Activated CD4-positive, alpha-beta T cell treated with anti-CD3 and anti-CD28 coated beads for 4 hours (primary cell): ENCODE data around the gene TCP11L2.

ENCODE experiments used
- DNase-seq, 2 donors: peaks; one replicate each; pipeline ENCODE4 v3.0.0-alpha.2; 2020

Gene TCP11L2

GRCh38 chr12:106302401-106303201 lies at the start of gene TCP11L2:
TCP11L2 (plus strand) TSS chr12:106302733; CDS start chr12:106311076, 8,343 bp downstream.
- peak; percentile 88 to 91 for DNase-seq

- no peak for DNase-seq
Observed at GRCh38 chr12:106254724-106255123, 47.8 kb upstream of the TCP11L2 start.

- DNase-seq = no peak
Observed at GRCh38 chr12:106255493-106255892, 47.0 kb upstream of the TCP11L2 start.

GRCh38 chr12:106255952-106256351 lies 46.6 kb upstream of the TCP11L2 start:
- no peak for DNase-seq

- no peak for DNase-seq
Observed at GRCh38 chr12:106256524-106256923, 46.0 kb upstream of the TCP11L2 start.

GRCh38 chr12:106258226-106258625 lies 44.3 kb upstream of the TCP11L2 start:
- DNase-seq = no peak

- DNase-seq = no peak
Observed at GRCh38 chr12:106258935-106259334, 43.6 kb upstream of the TCP11L2 start.

- DNase-seq = no peak
Observed at GRCh38 chr12:106265116-106265515, 37.4 kb upstream of the TCP11L2 start.

GRCh38 chr12:106267535-106267934 lies 35.0 kb upstream of the TCP11L2 start:
- DNase-seq = no peak

GRCh38 chr12:106269150-106269771 lies 33.3 kb upstream of the TCP11L2 start:
- no peak for DNase-seq

- no peak for DNase-seq
Observed at GRCh38 chr12:106271575-106272505, 30.7 kb upstream of the TCP11L2 start.

GRCh38 chr12:106273491-106273890 lies 29.0 kb upstream of the TCP11L2 start:
- no peak for DNase-seq

- DNase-seq = no peak
Observed at GRCh38 chr12:106274012-106274411, 28.5 kb upstream of the TCP11L2 start.

GRCh38 chr12:106274575-106275121 lies 27.9 kb upstream of the TCP11L2 start:
- DNase-seq = no peak

- DNase-seq = no peak
Observed at GRCh38 chr12:106275458-106275857, 27.1 kb upstream of the TCP11L2 start.

GRCh38 chr12:106276032-106276740 lies 26.3 kb upstream of the TCP11L2 start:
- DNase-seq = no peak

- DNase-seq = no peak
Observed at GRCh38 chr12:106280106-106280505, 22.4 kb upstream of the TCP11L2 start.

GRCh38 chr12:106281056-106281782 lies 21.3 kb upstream of the TCP11L2 start:
- no peak for DNase-seq

GRCh38 chr12:106281804-106282203 lies 20.7 kb upstream of the TCP11L2 start:
- DNase-seq = no peak

- peak; percentile 51 to 53 for DNase-seq
Observed at GRCh38 chr12:106282457-106283097, 20.0 kb upstream of the TCP11L2 start.
